Fibroblast of skin of left quadriceps (primary cell): ENCODE results near the gene ANKH.
A peak's percentile ranks its signal among the peaks of the same experiment; 100 is the strongest.
"Not testable (repeated sequence)": the region's sequence is repeated elsewhere in the genome, so short reads cannot be mapped to it uniquely, and the experiment has no call there.

Source experiments
- DNase-seq, 2 experiments: peaks; one replicate each; pipeline ENCODE4 v3.0.0-alpha.2; 2013; ENCODE audit warnings: low read depth in 2 of 2

ANKH gene

GRCh38 chr5:14882658-14883580 is 11.3 kb upstream of the ANKH start:
- no peak for DNase-seq

DNA sequence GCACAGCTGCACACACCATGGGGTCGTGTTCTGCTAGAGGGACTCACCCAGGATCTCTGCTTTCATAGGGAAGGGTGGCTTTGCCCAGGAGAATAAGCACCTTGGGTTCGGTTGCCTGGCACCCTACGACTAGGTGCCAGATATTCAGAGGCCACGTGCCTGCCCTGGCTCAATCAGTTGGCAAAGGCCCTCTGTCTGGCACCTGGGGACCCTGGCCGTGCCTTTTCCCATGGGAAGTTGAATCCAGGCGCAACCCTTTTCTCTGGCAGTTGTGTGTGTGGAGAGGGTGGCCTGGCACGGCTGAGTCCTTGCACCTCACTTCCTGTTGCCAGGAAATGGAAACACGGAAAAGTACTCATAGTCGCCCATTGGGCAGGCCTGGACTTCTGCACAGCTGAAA is 10.2 kb upstream of the ANKH start:
- no peak for DNase-seq

- DNase-seq: no peak
Observed at GRCh38 chr5:14880688-14881087, 9.1 kb upstream of the ANKH start.

- peak in 1 of 2 experiments; percentile 8 for DNase-seq
Observed at GRCh38 chr5:14879937-14880589, 8.5 kb upstream of the ANKH start.

DNA sequence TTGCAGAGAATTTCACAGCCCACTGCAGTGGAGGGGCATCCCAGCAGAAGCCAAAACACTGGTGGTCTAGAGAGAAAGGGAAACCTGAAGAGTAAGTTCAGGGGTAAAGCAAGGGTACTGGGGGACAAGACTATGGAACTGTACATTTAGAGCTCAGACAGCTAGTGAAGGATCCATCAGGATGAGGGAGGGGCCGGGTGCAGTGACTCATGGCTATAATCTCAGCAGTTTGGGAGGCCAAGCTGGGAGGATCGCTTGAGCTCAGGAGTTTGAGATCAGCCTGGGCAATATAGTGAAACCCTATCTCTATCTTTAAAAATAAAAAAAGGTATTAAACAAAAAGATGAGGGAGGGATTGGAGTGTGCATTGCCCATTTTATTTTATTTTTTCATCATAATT is 7.8 kb upstream of the ANKH start:
- DNase-seq: no peak

DNA sequence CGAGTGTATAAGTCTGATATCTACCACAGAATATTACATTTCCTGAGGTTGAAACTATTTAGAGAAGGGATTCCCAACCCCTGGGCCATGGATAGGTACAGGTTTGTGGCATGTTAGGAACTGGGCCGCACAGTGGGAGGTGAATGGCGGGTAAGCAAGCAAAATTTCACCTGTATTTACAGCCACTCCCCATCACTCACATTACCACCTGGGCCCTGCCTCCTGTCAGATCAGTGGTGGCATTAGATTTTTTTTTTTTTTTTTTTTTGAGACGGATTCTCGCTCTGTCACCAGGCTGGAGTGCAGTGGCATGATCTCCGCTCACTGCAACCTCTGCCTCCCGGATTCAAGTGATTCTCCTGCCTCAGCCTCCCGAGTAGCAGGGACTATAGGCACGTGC is 6.6 kb upstream of the ANKH start:
- DNase-seq: not testable (repeated sequence)

GRCh38 chr5:14876095-14876494 is 4.5 kb upstream of the ANKH start:
- DNase-seq: no peak

GRCh38 chr5:14873790-14874189 is 2.2 kb upstream of the ANKH start:
- DNase-seq: no peak

DNA sequence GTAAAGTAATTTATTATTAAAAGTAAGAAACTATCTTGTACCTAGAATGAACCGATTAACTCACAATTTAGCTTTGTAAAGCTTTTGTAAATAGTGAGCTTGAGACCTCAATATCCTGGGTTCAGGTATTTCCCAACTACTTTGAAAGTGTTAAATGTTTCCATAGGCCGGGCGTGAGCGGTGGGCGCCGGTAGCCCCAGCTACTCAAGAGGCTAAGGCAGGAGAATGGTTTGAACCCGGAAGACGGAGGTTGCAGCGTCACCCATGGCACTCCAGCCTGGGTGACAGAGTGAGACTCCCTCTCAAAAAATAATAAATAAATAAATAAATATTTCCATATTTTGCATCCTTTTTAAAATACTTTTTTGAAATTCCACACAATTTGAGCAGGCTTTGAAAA is 1.5 kb upstream of the ANKH start:
- DNase-seq: no peak

GRCh38 chr5:14872070-14872989 is 752 bp upstream of the ANKH start:
- no peak for DNase-seq

DNA sequence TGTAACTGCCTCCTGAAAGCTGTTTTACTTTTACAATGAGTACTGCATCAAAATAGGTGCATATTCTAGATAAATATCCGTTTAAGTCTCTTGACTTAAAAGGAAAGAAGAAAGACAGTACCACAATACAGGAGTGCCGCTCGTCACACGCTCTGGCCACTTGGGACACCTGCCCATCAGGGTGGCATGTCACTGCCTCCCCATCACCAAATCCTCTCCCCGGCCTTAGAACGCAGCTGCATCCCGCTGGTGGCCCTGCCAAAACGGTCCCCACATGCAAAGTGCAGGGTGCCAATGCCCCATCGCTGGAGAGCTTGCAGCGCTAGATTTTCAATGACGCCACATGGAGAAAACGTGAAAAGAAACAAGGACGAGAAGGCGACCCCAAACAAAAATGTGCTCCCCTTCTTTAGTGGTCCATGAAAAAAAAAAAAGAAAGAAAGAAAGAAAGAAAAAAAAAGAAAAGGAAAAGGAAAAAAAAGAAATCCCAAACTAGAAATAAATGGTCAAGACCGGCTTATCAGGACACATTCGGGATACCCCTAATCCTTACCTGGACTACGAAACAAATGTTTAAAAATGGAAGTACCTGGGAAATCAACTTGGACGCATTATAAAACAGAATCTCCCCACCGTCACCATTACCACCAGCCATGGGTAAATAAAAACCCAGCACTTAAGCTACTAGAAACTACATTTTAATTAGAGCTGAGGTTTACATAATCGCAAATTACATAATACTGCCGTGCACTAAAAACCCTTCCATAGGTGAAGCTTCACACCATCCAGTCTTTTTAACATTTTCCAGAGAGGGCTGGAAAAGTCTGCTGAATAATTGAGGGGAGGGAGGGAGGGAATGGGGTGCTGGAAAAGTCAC is 1.0 kb downstream of the ANKH start:
- no peak for DNase-seq

DNA sequence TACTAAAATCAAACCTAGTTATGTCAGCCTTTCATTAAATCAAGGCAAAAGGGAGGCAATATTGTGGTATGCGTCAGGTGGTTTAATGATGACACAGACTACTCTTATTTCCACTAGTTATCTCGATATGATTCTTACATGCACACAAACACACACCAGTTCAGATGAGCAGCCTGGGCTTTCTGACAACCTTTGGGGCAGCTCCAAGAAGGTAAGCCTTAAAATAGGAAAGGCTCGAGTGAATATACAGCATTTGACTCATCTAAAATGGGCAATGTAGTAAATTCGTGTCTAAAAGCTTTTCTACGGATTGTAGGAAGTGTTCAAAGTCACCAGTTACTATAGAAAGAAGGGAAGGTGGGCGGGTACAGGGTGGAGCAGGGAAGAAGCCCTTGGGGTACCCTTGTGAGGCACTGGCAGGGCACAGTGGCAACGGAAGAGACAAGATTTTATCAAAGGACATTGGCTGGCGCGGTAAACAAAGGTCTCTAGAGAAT is 1.9 kb downstream of the ANKH start:
- no peak for DNase-seq

DNA sequence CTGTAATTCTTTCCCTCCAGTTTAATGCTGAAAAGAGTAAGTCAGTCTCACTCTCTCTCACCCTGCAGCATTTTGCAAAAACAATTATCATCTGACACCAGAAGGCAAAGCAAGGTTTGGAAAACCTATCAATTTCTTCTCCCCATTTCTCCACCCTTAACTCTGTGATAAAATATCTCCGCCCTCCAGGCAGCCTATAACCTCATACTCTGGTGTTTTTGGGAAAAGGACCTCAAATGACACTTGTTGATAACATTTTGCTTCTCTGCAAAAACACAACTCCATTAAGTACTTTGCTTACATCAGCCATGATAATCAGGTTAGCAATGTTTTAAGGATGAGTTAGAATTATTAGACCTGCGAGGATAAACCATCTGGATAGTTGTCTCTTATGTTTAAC is 2.3 kb downstream of the ANKH start:
- no peak for DNase-seq

DNA sequence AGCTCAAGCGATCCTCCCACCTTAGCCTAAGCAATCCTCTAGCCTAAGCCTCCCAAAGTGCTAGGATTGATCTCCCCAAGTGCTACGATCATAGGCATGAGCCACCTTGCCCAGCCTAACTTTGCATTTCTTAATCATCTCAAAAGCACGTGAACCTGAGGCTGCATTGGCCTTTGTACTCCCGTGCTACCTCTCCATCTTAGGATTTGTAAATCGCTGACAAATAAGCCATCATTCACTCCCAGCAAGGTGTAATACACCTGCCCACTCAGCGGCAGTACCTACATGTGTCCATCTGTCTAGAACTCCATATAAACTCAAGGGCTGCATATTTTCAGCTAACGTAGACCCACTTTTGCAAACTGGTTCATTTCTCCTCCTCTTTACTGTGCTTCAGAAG is 2.8 kb downstream of the ANKH start:
- DNase-seq: no peak

DNA sequence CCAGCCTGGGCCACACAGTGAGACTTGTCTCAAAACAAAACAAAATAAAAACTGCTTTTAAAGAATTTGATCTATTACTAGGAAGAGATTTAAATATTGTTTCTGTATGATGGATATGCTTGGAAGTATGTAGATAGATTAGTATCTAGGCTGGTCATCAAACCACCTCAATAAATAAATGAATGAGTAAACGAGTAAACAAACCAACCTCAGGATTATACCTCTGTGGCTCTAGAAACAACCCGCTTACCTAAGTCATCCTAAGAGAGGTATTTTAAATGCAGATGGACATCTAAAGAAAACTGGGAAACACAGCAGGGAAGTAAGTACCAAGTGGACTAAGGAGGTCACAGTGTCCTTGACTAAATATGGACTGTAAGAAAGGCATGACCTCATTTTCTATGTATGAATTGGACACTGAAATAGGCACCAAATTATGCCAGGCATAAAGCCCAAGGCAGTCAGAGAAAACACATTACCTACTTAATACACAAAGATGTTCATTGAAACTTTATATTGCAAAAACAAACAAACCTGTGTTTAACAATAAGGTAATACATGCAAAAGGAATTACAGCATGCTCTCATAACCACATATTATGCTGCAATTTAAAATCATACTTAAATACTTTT is 7.3 kb downstream of the ANKH start:
- DNase-seq: no peak

GRCh38 chr5:14863105-14863504 is 8.5 kb downstream of the ANKH start:
- DNase-seq: no peak

- DNase-seq: no peak
Observed at GRCh38 chr5:14861123-14861765, 10.3 kb downstream of the ANKH start.

- DNase-seq: no peak
Observed at GRCh38 chr5:14859980-14860379, 11.6 kb downstream of the ANKH start.

DNA sequence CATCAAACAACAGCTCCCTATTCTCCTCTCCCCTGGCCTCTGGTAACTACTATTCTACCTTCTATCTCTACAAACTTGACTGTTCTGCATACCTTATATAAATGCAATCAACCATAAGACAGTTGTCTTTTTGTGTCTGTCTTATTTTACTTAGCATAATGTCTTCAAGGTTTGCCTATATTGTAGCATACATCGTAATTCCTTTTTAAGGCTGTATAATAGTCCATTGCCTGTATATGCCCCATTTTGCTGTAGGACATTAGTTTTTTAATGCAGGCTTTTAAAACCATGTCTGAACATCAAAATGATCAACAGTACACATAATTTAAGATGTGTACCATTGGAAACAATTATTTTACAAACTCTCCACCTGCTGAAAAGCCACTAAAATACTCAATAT is 12.4 kb downstream of the ANKH start:
- no peak for DNase-seq

DNA sequence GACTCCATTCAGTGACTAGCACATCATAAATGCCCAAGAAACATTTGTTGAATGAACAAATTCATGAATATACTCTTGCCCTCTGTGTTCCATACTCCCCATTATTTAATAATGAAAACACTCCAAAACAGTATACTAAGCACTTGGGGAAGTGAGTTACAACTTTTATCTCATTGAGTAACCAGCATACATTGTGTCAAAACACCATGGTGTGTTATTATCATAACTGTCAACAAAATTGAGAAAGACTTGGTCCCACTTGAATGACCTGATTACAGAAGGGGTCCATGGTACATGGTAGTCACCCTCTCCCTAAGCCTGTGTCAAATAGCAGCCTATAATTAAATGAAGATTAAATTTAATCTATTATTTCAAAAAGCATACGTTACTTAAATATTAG is 16.2 kb downstream of the ANKH start:
- no peak for DNase-seq
